Measurements from ENCODE around the gene VANGL2. TPM values are rescaled to one million over a fixed set of nuclear protein-coding genes. Genes with fewer than 3 reads are reported as not detected.

The VANGL2 gene
- polyA plus RNA-seq, 2 of the 4 experiments (the other 2 are of a cell fraction) = 3.9 to 4.1 TPM

- ChIA-PET CTCF (interaction anchor here (0.9 to 7.8 kb wide), 7 partner anchors 8 to 267 kb away, joined by 3 to 76 read pairs (median 4); no protein-coding TSS in a partner anchor), POLR2A (no interaction called here)
- peak in 1 of 2 experiments; percentile 9; a peak in 2 of 6 replicates for ATAC-seq
- no peak overlapping the region for H3K4me3 ChIP-seq
- DNase-seq (ENCODE audit: low read depth in 1 of 2, low spot score in 1 of 2) = no peak
- no peaks in the 10 kb centered on the region for H3K4me1 ChIP-seq
- no peak overlapping the region for H3K4me2 ChIP-seq
- H3K9me3 ChIP-seq = no peaks in the 10 kb centered on the region
- WGBS (ENCODE audit: missing lambda C conversion rate) = 51% methylated on average over 4 of the region's 4 CpGs
- H3K27ac ChIP-seq = no peak overlapping the region
- no peak for TF ChIP-seq FOXS1 (CRISPR knock-in tag; IDR thresholded peaks at IDR 0.05)
- no peak for TF ChIP-seq SMC3 (IDR thresholded peaks at IDR 0.05)
- no peak for TF ChIP-seq HOXA7 (CRISPR knock-in tag; IDR thresholded peaks at IDR 0.05)
- no peak for TF ChIP-seq ZC3H11A (IDR thresholded peaks at IDR 0.05)
- TF ChIP-seq HMGXB4 (CRISPR knock-in tag; IDR thresholded peaks at IDR 0.05; ENCODE audit: borderline replicate concordance) = no peak
- TF ChIP-seq SREBF2 (IDR thresholded peaks at IDR 0.05) = no peak
- TF ChIP-seq ZFP36 (IDR thresholded peaks at IDR 0.05; ENCODE audit: borderline replicate concordance, partially characterized antibody) = no peak
- no peak for FAIRE-seq
Observed at GRCh38 chr1:160367934-160368923, 32.1 kb upstream of the VANGL2 start.

- Histone ChIP-seq H3K4me1 (no peaks in the 10 kb centered on the region), H3K9me3 (no peaks in the 10 kb centered on the region), H3K27ac (no peak overlapping the region), H3K4me3 (no peak overlapping the region), H3K4me2 (no peak overlapping the region)
- TF ChIP-seq CHD4 (IDR thresholded peaks at IDR 0.05; ENCODE audit: borderline replicate concordance) (no peak), RAD21 (conservative IDR thresholded peaks at IDR 0.05 in 1 of 2, IDR thresholded peaks at IDR 0.05 in 1 of 2) (no peak), HDAC2 (IDR thresholded peaks at IDR 0.05) (no peak), HMGXB4 (CRISPR knock-in tag; IDR thresholded peaks at IDR 0.05; ENCODE audit: borderline replicate concordance) (no peak), MAFK (IDR thresholded peaks at IDR 0.05; ENCODE audit: partially characterized antibody) (no peak), SREBF2 (IDR thresholded peaks at IDR 0.05) (no peak), CBX8 (IDR thresholded peaks at IDR 0.05) (no peak), EP300 (IDR thresholded peaks at IDR 0.05) (no peak), HES2 (IDR thresholded peaks at IDR 0.05) (no peak), EHF (CRISPR knock-in tag; IDR thresholded peaks at IDR 0.05) (no peak), ELK1 (IDR thresholded peaks at IDR 0.05; ENCODE audit: low read depth, low read length) (no peak), TFCP2L1 (CRISPR knock-in tag; IDR thresholded peaks at IDR 0.05) (no peak)
- 77% methylated on average over 1 of the region's 1 CpG for WGBS (ENCODE audit: missing lambda C conversion rate)
- ATAC-seq (no peak), DNase-seq (ENCODE audit: low read depth in 1 of 2, low spot score in 1 of 2) (no peak), FAIRE-seq (no peak)
- CTCF ChIA-PET = interaction anchor here (0.9 to 7.8 kb wide), 5 partner anchors 7 to 268 kb away, joined by 3 to 76 read pairs (median 4); no protein-coding TSS in a partner anchor
- POLR2A ChIA-PET = no interaction called here
Observed at GRCh38 chr1:160369087-160369486, 31.3 kb upstream of the VANGL2 start.

Measured in A549 (cell line).